CD4-positive, alpha-beta T cell treated with Interleukin-15 for 4 hours (primary cell): ENCODE measurements around the gene CMSS1.

Experiments used
- DNase-seq: peaks from one replicate; pipeline ENCODE4 v3.0.0-alpha.2; 2020; ENCODE audit warnings: low spot score

Gene CMSS1

DNA sequence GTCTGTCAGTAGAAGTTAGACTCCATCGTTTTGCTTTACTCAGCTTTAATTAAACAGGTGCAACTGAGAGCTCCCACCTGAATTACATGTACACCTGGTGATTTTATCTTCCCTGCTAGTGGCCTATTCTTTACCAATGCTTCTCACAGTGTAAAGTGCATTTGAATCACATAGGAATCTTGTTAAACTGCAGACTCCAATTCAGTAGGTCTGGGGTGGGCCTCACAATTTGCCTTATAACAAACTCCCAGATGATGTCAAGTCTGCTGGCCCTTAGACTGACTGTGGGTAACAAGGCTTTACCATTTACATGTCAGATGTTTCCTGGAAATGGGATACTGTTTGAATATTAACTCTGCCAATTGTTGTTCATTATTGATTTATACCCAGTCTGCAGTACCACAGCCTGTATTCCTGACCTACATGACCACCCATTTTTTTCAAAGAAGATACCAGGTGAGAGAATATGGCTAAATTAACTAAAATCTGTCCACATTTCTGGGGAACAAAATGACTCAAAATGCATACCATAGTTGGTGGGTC is 37.2 kb downstream of the CMSS1 start:
- no peak for DNase-seq

GRCh38 chr3:99855900-99856299 is 38.2 kb downstream of the CMSS1 start:
- DNase-seq: no peak

DNA sequence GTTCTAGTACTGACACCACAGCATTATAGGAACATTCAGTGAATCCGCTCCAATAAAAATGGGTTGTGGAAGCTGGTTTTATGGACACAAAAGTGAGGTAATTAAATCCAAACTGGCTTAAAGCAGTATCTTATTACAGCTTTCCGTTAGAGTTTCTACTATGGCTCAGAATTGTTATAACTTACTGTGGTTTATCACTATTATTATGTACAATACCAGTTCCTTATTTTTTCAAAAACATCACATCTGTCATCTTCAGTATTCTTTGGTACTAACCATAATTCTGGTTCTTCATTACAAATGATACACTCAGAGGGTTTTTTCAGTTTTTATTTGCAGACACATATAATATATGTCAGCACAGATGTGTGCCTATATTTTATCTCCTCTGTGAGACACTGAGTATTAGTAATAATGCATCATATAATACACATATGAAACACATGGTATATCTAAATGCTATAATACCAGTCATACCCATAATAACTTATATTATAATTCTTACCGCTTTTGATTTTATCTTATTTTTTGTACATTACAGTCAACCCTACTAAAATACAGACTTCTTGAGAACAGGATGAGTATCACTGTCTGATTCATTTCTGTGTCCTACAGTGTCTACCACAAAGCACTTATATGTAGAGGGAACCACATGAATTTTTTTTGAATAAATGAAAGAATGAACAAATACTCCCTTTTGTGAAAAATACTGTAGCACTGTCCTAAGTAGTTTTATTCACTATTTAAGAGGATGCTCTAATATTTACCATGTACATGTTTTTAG is 39.0 kb downstream of the CMSS1 start:
- no peak for DNase-seq

GRCh38 chr3:99857278-99857677 is 39.6 kb downstream of the CMSS1 start:
- DNase-seq: no peak

DNA sequence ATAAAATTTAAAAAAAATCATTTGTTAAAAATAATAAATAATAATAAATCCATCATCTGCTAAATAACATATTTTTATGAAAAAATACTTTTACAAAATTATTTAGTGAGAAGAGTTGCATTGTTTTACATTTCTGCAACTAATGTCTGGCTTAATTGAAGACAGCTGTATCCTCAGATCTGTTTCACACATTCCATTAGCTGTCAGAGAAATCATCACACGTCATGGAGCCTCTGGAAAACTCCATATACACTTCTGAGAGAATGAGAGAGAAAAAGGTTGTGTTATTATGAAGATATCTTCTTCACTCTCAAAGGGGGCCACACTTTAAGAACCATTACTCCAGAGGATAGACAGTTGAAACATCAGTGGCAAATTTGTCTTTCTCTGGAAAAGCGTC is 40.8 kb downstream of the CMSS1 start:
- no peak for DNase-seq

GRCh38 chr3:99859825-99860224 is 42.2 kb downstream of the CMSS1 start:
- DNase-seq: no peak

- DNase-seq: no peak
Observed at GRCh38 chr3:99861216-99861615, 43.6 kb downstream of the CMSS1 start.

- DNase-seq: no peak
Observed at GRCh38 chr3:99862208-99862607, 44.5 kb downstream of the CMSS1 start.

DNA sequence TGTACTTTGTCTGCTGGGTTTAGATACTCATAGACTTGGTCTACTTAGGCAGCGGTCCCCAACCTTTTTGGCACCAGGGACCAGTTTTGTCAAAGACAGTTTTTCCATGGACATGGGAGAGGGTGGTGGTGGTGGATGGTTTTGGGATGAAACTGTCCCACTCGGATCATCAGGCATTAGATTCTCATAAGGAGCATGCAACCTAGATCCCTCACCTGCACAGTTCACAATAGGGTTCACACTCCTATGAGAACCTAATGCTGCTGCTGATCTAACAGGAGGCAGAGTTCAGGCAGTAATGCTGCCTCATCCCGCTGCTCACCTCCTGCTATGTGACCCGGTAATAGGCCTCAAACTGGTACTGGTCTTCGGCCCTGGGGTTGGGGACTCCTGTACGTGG is 45.3 kb downstream of the CMSS1 start:
- no peak for DNase-seq

- DNase-seq: no peak
Observed at GRCh38 chr3:99863588-99863987, 45.9 kb downstream of the CMSS1 start.

DNA sequence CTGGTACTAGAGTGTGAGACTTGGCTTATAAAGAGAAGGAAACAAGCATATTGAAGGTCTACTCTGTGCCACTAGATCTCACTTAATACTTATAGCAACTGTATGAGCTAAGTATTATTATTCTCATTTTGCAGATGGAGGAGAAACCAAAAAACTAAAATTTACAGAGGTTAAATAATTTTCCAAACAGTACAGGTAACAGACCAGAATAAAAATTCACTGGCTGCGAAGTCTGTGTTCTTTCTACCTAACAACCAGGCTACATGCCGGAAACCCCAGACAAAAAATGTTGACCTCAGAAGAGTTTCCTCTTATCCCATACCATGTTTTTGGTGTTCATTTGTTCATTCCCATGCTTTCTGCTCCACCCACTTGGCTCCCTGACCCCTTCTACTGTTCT is 46.6 kb downstream of the CMSS1 start:
- no peak for DNase-seq

DNA sequence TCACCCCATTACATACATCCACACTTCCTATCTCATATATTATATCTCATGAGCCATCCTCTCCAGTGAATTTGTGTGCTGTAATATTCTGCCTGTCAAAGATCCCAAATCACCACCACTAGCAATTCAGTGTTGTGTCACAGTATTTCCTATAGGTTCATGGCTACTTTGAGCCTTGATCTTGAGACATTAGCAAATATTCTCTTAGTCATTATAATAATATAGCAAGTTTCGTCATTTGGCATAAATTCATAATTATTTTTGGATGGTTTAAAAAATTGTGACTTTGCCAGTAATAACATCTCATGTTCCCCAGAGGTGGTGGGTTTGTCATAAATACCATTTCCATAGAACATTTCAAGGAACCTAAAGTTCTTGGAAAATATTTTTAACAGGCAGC is 47.7 kb downstream of the CMSS1 start:
- no peak for DNase-seq

GRCh38 chr3:99866261-99866761 is 48.6 kb downstream of the CMSS1 start:
- DNase-seq: no peak

GRCh38 chr3:99867594-99868310 is 50.1 kb downstream of the CMSS1 start:
- DNase-seq: no peak

- no peak for DNase-seq
Observed at GRCh38 chr3:99868311-99868646, 50.6 kb downstream of the CMSS1 start.

DNA sequence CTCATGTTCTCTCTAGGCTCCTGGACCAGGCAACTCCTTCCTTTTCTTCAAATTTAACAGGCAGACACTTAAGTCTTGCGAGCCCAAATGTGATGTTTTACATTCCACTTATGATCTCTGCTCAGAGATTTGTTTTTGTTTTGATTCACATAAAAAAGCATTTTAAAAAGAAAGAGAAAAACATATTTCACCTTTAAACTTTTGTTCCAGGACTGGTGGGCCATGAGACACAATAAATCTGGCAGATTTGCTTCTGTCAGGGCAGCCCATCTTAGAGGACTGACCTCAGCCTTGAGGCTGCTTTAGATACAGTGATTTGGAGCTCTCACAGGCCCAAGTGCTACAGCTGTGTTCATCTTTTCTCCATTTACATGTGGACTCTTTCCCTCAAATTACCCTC is 52.0 kb downstream of the CMSS1 start:
- DNase-seq: no peak

- DNase-seq: no peak
Observed at GRCh38 chr3:99870712-99871111, 53.0 kb downstream of the CMSS1 start.

GRCh38 chr3:99871231-99872045 is 53.8 kb downstream of the CMSS1 start:
- DNase-seq: no peak

GRCh38 chr3:99872923-99873254 is 55.2 kb downstream of the CMSS1 start:
- DNase-seq: no peak

GRCh38 chr3:99873269-99874102 is 55.8 kb downstream of the CMSS1 start:
- DNase-seq: no peak

DNA sequence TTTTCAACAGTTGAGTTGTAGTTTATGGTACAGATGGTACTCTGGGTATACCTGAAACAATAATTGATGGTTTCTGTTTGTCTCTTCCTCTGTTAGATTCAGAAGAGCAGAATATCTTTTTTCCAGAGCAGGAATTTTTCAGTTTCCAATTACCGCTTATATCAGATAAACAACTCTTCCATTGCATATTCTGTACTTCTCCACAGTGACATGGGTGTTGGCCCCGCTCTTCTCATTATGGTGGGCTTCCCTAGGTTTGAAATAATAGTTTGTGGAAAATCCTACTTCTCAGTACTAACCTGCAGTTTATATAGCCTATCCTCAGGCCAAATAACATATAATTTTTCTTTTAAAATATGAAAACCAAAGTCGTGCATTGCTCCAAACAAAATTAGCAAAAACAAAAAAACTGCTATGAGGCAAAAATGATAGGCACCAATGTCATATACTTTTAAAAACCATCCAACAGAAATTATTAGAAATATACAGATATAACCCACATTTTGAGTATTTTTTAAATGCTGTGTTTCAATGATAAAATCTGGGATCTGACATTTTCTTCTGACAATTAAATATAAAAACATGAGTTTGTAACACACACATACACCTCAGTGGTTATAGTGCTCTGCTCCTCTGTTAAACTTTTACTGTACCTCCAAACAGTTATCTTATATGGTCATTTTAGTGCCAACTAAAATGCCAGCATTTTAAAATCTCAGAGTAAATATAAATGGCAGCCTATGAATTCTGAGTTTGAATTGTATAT is 56.8 kb downstream of the CMSS1 start:
- no peak for DNase-seq
